Endothelial cell of umbilical vein (primary cell): ENCODE results near the gene TAGLN2.

ENCODE experiments used
- EZH2 ChIP-seq: IDR thresholded peaks from 2 replicates; pipeline ENCODE4 v1.6.1; 2012; ENCODE audit warnings: borderline replicate concordance, low read depth, mild to moderate bottlenecking, moderate library complexity, low read length, inconsistent platforms; ENCODE audit not compliant: severe bottlenecking
- FOS ChIP-seq: IDR thresholded peaks from 2 replicates; pipeline ENCODE4 v1.6.1; 2011; ENCODE audit warnings: mild to moderate bottlenecking, low read length, moderate library complexity, borderline replicate concordance; ENCODE audit not compliant: insufficient read depth
- GATA2 ChIP-seq: IDR thresholded peaks from 2 replicates; pipeline ENCODE4 v1.7.0; 2011; ENCODE audit warnings: low read depth, mild to moderate bottlenecking, moderate library complexity, mixed read lengths, low read length; ENCODE audit not compliant: insufficient read length, insufficient read depth
- JUN ChIP-seq: IDR thresholded peaks from 2 replicates; pipeline ENCODE4 v1.6.1; 2011; ENCODE audit warnings: borderline replicate concordance, low read depth; ENCODE audit not compliant: insufficient read length, insufficient read depth
- MYC ChIP-seq: IDR thresholded peaks from one replicate; pipeline ENCODE4 v1.6.1; 2011; ENCODE audit warnings: mild to moderate bottlenecking, low read depth, low read length
- POLR2A ChIP-seq: IDR thresholded peaks from 2 replicates; pipeline ENCODE4 v1.6.1; 2012; ENCODE audit warnings: low read depth, mild to moderate bottlenecking, control low read depth, low read length
- POLR2AphosphoS5 ChIP-seq: IDR thresholded peaks from 2 replicates; pipeline ENCODE4 v1.6.1; 2012; ENCODE audit warnings: low read depth, mild to moderate bottlenecking, control low read depth, low read length, moderate library complexity; ENCODE audit not compliant: insufficient read depth
- TF ChIP-seq, protein P1 (sequence below), 2 donors: IDR thresholded peaks; 1 replicate in 1 of 2; 2 replicates in 1 of 2; pipeline ENCODE4 v1.5.1; 2011; ENCODE audit warnings: low read length in 2 of 2, mild to moderate bottlenecking in 2 of 2, moderate library complexity in 2 of 2, control low read depth in 1 of 2, inconsistent platforms in 1 of 2, low read depth in 1 of 2; ENCODE audit not compliant: insufficient read depth in 1 of 2; ENCODE audit errors: extremely low read depth in 1 of 2
- TF ChIP-seq, protein P2 (sequence below): IDR thresholded peaks from 2 replicates; pipeline ENCODE4 v1.6.1; 2011; ENCODE audit not compliant: insufficient read depth, insufficient read length

DNA sequence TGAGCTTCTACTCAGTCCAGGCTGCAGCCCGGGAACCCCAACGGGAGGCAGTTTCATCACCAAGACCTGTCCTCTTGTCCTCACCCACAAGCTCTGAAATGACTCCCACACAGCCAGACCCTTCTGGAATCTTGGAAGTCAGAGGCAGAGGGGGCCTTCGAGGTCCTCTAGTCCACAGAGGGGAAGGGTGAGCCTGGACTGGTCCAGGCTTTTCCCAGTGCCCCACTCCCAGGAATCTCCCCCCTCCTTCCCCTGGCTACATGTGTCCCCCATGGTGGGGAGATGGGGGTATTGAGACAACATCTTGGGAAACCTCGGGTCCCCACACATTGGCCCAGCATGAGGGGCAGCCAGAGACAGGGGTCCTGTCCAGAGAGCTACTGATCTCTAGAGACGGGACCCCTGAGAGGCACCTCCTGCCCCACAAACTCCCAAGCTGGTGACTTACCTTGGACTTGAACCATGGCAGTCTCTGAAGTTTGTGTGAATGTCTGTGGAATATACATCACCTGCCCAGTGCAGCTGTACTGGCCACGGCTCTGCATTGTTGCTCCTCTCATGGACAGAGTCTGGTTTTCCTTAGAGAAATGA is 48.1 kb upstream of the TAGLN2 start:
- TF ChIP-seq, protein P1, sequence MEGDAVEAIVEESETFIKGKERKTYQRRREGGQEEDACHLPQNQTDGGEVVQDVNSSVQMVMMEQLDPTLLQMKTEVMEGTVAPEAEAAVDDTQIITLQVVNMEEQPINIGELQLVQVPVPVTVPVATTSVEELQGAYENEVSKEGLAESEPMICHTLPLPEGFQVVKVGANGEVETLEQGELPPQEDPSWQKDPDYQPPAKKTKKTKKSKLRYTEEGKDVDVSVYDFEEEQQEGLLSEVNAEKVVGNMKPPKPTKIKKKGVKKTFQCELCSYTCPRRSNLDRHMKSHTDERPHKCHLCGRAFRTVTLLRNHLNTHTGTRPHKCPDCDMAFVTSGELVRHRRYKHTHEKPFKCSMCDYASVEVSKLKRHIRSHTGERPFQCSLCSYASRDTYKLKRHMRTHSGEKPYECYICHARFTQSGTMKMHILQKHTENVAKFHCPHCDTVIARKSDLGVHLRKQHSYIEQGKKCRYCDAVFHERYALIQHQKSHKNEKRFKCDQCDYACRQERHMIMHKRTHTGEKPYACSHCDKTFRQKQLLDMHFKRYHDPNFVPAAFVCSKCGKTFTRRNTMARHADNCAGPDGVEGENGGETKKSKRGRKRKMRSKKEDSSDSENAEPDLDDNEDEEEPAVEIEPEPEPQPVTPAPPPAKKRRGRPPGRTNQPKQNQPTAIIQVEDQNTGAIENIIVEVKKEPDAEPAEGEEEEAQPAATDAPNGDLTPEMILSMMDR (IDR thresholded peaks at IDR 0.05; ENCODE audit: extremely low read depth in 1 of 2, insufficient read depth in 1 of 2, low read depth in 1 of 2, low read length in 2 of 2), result no peak
- TF ChIP-seq EZH2 (no peak), POLR2A (no peak), JUN (no peak), POLR2AphosphoS5 (no peak), FOS (no peak), GATA2 (no peak), MYC (no peak)
- TF ChIP-seq, protein P2, sequence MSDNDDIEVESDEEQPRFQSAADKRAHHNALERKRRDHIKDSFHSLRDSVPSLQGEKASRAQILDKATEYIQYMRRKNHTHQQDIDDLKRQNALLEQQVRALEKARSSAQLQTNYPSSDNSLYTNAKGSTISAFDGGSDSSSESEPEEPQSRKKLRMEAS, result no peak
